ENCODE data around the gene LSM8.

LSM8 gene

GRCh38 chr7:118214051-118214832 lies 30.3 kb downstream of the LSM8 start:
- TF ChIP-seq CTCF (IDR thresholded peaks at IDR 0.05; ENCODE audit: insufficient read depth, low read length, poor library complexity, severe bottlenecking), result no peak
- Histone ChIP-seq H3K36me3 (ENCODE audit: control insufficient read depth, insufficient read depth, low read length) (no peaks in the 10 kb centered on the region), H3K4me3 (replicated peaks; ENCODE audit: low read depth, low read length) (peak overlapping the region; percentile 69), H3K27me3 (replicated peaks; ENCODE audit: control insufficient read depth, insufficient read depth, low read length) (no peaks in the 10 kb centered on the region; the same call in 1 of the 2 replicates)
- DNase-seq (ENCODE audit: extremely low read depth, insufficient read length), result peak; percentile 81

GRCh38 chr7:118214833-118215182 lies 30.8 kb downstream of the LSM8 start:
- no peaks in the 10 kb centered on the region; the same call in 1 of the 2 replicates for H3K27me3 ChIP-seq (replicated peaks; ENCODE audit: control insufficient read depth, insufficient read depth, low read length)
- peak overlapping the region; percentile 69 for H3K4me3 ChIP-seq (replicated peaks; ENCODE audit: low read depth, low read length)
- no peak for DNase-seq (ENCODE audit: extremely low read depth, insufficient read length)
- no peaks in the 10 kb centered on the region for H3K36me3 ChIP-seq (ENCODE audit: control insufficient read depth, insufficient read depth, low read length)
- no peak for TF ChIP-seq CTCF (IDR thresholded peaks at IDR 0.05; ENCODE audit: insufficient read depth, low read length, poor library complexity, severe bottlenecking)

GRCh38 chr7:118217210-118217619 lies 33.3 kb downstream of the LSM8 start:
- TF ChIP-seq CTCF (IDR thresholded peaks at IDR 0.05; ENCODE audit: insufficient read depth, low read length, poor library complexity, severe bottlenecking), result no peak
- H3K27me3 ChIP-seq (replicated peaks; ENCODE audit: control insufficient read depth, insufficient read depth, low read length), result no peaks in the 10 kb centered on the region; the same call in 1 of the 2 replicates
- no peak overlapping the region for H3K4me3 ChIP-seq (replicated peaks; ENCODE audit: low read depth, low read length)
- no peak for DNase-seq (ENCODE audit: extremely low read depth, insufficient read length)
- no peaks in the 10 kb centered on the region for H3K36me3 ChIP-seq (ENCODE audit: control insufficient read depth, insufficient read depth, low read length)

GRCh38 chr7:118218413-118219156 lies 34.6 kb downstream of the LSM8 start:
- no peaks in the 10 kb centered on the region; the same call in 1 of the 2 replicates for H3K27me3 ChIP-seq (replicated peaks; ENCODE audit: control insufficient read depth, insufficient read depth, low read length)
- no peak overlapping the region for H3K4me3 ChIP-seq (replicated peaks; ENCODE audit: low read depth, low read length)
- no peak for TF ChIP-seq CTCF (IDR thresholded peaks at IDR 0.05; ENCODE audit: insufficient read depth, low read length, poor library complexity, severe bottlenecking)
- no peaks in the 10 kb centered on the region for H3K36me3 ChIP-seq (ENCODE audit: control insufficient read depth, insufficient read depth, low read length)
- no peak for DNase-seq (ENCODE audit: extremely low read depth, insufficient read length)

- no peak for DNase-seq (ENCODE audit: extremely low read depth, insufficient read length)
- Histone ChIP-seq H3K4me3 (replicated peaks; ENCODE audit: low read depth, low read length) (no peak overlapping the region), H3K36me3 (ENCODE audit: control insufficient read depth, insufficient read depth, low read length) (no peaks in the 10 kb centered on the region), H3K27me3 (replicated peaks; ENCODE audit: control insufficient read depth, insufficient read depth, low read length) (no peaks in the 10 kb centered on the region; the same call in 1 of the 2 replicates)
- no peak for TF ChIP-seq CTCF (IDR thresholded peaks at IDR 0.05; ENCODE audit: insufficient read depth, low read length, poor library complexity, severe bottlenecking)
Measured at GRCh38 chr7:118219157-118219512, 35.2 kb downstream of the LSM8 start.

Data from GM06990 (cell line).